SKM-1 treated with dmso at 0.1 percent for 144 hours (cell line): Measurements from ENCODE around the gene SCGB1C2.

ENCODE experiments used
- DNase-seq: peaks from one replicate; lab custom pipeline; 2025; ENCODE audit not compliant: unreplicated experiment; lab: John Stamatoyannopoulos, UW

Gene SCGB1C2

GRCh38 chr17:170130-170670, 32.8 kb downstream of the SCGB1C2 start:
- DNase-seq: no peak

GRCh38 chr17:171871-172270, 34.5 kb downstream of the SCGB1C2 start:
- no peak for DNase-seq

- no peak for DNase-seq
These were observed 35.0 kb downstream of the SCGB1C2 start for GRCh38 chr17:172401-172800.

GRCh38 chr17:173166-173911, 36.0 kb downstream of the SCGB1C2 start:
- no peak for DNase-seq

GRCh38 chr17:177155-177554, 39.8 kb downstream of the SCGB1C2 start:
- no peak for DNase-seq

- no peak for DNase-seq
These were observed 40.4 kb downstream of the SCGB1C2 start for GRCh38 chr17:177762-178161.

GRCh38 chr17:178292-179065, 41.1 kb downstream of the SCGB1C2 start:
- no peak for DNase-seq

- DNase-seq: no peak
These were observed 41.7 kb downstream of the SCGB1C2 start for GRCh38 chr17:179066-179432.

GRCh38 chr17:179781-180380, 42.5 kb downstream of the SCGB1C2 start:
- no peak for DNase-seq

GRCh38 chr17:180381-181244, 43.2 kb downstream of the SCGB1C2 start:
- DNase-seq: no peak

- DNase-seq: no peak
These were observed 44.1 kb downstream of the SCGB1C2 start, which contains the start of gene DOC2B for GRCh38 chr17:181245-182049. Gene DOC2B (minus strand): TSS chr17:181650. CDS start chr17:181479, 171 bp downstream.

GRCh38 chr17:182050-182751, 44.8 kb downstream of the SCGB1C2 start:
- no peak for DNase-seq

- DNase-seq: no peak
These were observed 45.7 kb downstream of the SCGB1C2 start for GRCh38 chr17:183021-183420.

- DNase-seq: no peak
These were observed 48.2 kb downstream of the SCGB1C2 start for GRCh38 chr17:185445-186138.

- DNase-seq: no peak
These were observed 49.8 kb downstream of the SCGB1C2 start for GRCh38 chr17:187130-187529.
